Measurements from ENCODE around the gene SLC17A1.

- TF ChIP-seq CTCF (IDR thresholded peaks at IDR 0.05; ENCODE audit: low read depth, low read length) (no peak), POLR2A (IDR thresholded peaks at IDR 0.05; ENCODE audit: extremely low read depth, insufficient read length) (no peak)
These were observed 47.0 kb upstream of the SLC17A1 start for GRCh38 chr6:25878721-25879322.
